ENCODE data around the gene DONSON.

DNA sequence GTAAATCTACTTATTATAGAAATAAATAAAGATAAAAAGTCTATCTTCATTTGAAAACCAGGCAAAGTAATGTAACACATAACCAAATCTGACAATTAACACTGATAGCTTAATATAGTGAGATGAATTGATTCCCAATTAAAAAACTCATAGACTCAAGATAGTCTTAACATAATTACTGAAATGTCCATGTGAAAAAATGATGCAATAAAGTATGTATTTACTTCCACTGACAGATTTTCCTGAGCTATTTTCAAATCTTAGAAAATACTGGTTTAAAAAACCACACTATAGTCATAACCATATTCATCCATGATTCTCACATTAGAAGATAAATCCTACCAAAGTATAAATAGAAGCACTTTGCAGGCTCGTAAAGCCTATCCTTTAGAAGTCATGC lies 9.6 kb upstream of the DONSON start:
- TF ChIP-seq, protein P1, sequence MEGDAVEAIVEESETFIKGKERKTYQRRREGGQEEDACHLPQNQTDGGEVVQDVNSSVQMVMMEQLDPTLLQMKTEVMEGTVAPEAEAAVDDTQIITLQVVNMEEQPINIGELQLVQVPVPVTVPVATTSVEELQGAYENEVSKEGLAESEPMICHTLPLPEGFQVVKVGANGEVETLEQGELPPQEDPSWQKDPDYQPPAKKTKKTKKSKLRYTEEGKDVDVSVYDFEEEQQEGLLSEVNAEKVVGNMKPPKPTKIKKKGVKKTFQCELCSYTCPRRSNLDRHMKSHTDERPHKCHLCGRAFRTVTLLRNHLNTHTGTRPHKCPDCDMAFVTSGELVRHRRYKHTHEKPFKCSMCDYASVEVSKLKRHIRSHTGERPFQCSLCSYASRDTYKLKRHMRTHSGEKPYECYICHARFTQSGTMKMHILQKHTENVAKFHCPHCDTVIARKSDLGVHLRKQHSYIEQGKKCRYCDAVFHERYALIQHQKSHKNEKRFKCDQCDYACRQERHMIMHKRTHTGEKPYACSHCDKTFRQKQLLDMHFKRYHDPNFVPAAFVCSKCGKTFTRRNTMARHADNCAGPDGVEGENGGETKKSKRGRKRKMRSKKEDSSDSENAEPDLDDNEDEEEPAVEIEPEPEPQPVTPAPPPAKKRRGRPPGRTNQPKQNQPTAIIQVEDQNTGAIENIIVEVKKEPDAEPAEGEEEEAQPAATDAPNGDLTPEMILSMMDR (IDR thresholded peaks at IDR 0.05) = no peak
- TF ChIP-seq ZFX (IDR thresholded peaks at IDR 0.05; ENCODE audit: borderline replicate concordance) = no peak
